Neural progenitor cell (in vitro differentiated cells): ENCODE results near the gene LRRC53. TPM values are rescaled to one million over a fixed set of nuclear protein-coding genes. Genes with fewer than 3 reads are reported as not detected.

Source experiments
- DNase-seq: peaks from one replicate; pipeline ENCODE4 v3.0.0-alpha.2; 2016; ENCODE audit warnings: low spot score
- H2AFZ ChIP-seq: fragments of 200-600 bp; sonication (generic); replicated peaks from 2 replicates; pipeline ENCODE4 v1.6.1; 2016; ENCODE audit warnings: antibody characterized with exemption
- H3F3A ChIP-seq: fragments of 200-600 bp; sonication (generic); 2 replicates; pipeline ENCODE4 v1.6.1; 2016; ENCODE audit warnings: antibody characterized with exemption, low read depth
- H3K27ac ChIP-seq: fragments of 200-600 bp; sonication (generic); 2 replicates; pipeline ENCODE4 v1.5.1; 2016; ENCODE audit warnings: mild to moderate bottlenecking
- H3K27me3 ChIP-seq: fragments of 200-600 bp; sonication (generic); 2 replicates; pipeline ENCODE4 v1.6.1; 2016; ENCODE audit warnings: mild to moderate bottlenecking, moderate library complexity
- H3K36me3 ChIP-seq: fragments of 200-600 bp; sonication (generic); 2 replicates; pipeline ENCODE4 v1.5.1; 2016
- H3K4me1 ChIP-seq: fragments of 200-600 bp; sonication (generic); 2 replicates; pipeline ENCODE4 v1.6.1; 2016; ENCODE audit warnings: mixed run types
- H3K4me2 ChIP-seq: fragments of 200-600 bp; sonication (generic); 2 replicates; pipeline ENCODE4 v1.6.1; 2016
- H3K4me3 ChIP-seq: fragments of 200-600 bp; sonication (generic); 2 replicates; pipeline ENCODE4 v1.5.1; 2016
- H3K79me2 ChIP-seq: fragments of 200-600 bp; sonication (generic); 2 replicates; pipeline ENCODE4 v1.6.1; 2016; ENCODE audit warnings: low read depth
- H3K9ac ChIP-seq: fragments of 200-600 bp; sonication (generic); 2 replicates; pipeline ENCODE4 v1.6.1; 2016
- H3K9me3 ChIP-seq: fragments of 200-600 bp; sonication (generic); 2 replicates; pipeline ENCODE4 v1.5.1; 2016; ENCODE audit warnings: low read depth
- H4K20me1 ChIP-seq: fragments of 200-600 bp; sonication (generic); 2 replicates; pipeline ENCODE4 v1.6.1; 2016; ENCODE audit warnings: low read depth
- H3K27ac Mint-ChIP-seq: 3 replicates; pipeline ENCODE4 v1.8.0; 2021; ENCODE audit warnings: mixed read lengths
- H3K27me3 Mint-ChIP-seq: 2 replicates; pipeline ENCODE4 v1.8.0; 2022; ENCODE audit warnings: low read depth, mild to moderate bottlenecking, inconsistent platforms, moderate library complexity, mixed read lengths; ENCODE audit not compliant: insufficient read depth
- H3K36me3 Mint-ChIP-seq: 3 replicates; pipeline ENCODE4 v1.8.0; 2021; ENCODE audit warnings: mixed read lengths
- H3K4me1 Mint-ChIP-seq: 3 replicates; pipeline ENCODE4 v1.8.0; 2021; ENCODE audit warnings: mixed read lengths
- H3K4me3 Mint-ChIP-seq: 3 replicates; pipeline ENCODE4 v1.8.0; 2021; ENCODE audit warnings: mild to moderate bottlenecking, moderate library complexity, mixed read lengths
- H3K9me3 Mint-ChIP-seq: 3 replicates; pipeline ENCODE4 v1.8.0; 2020; ENCODE audit warnings: mixed read lengths
- CTCF ChIP-seq: fragments of 200-600 bp; sonication (generic); IDR thresholded peaks from 2 replicates; pipeline ENCODE4 v1.5.1; 2017; ENCODE audit warnings: antibody characterized with exemption, mild to moderate bottlenecking
- EZH2 ChIP-seq: fragments of 200-600 bp; sonication (generic); IDR thresholded peaks from 2 replicates; pipeline ENCODE4 v1.6.1; 2017; ENCODE audit warnings: antibody characterized with exemption, mild to moderate bottlenecking, moderate library complexity
- EZH2phosphoT487 ChIP-seq: fragments of 200-600 bp; sonication (generic); IDR thresholded peaks from 2 replicates; pipeline ENCODE4 v1.6.1; 2017; ENCODE audit warnings: antibody characterized with exemption
- total RNA-seq: library from RNA; depleted of rRNA; stranded (reverse); fragments of >200 nt; gene quantifications from 2 replicates; pipeline ENCODE4 v1.2.3, GENCODE V29; 2015; ENCODE audit warnings: low replicate concordance

The LRRC53 gene
- total RNA-seq, 1 donor from 2014 or later, result not detected

DNA sequence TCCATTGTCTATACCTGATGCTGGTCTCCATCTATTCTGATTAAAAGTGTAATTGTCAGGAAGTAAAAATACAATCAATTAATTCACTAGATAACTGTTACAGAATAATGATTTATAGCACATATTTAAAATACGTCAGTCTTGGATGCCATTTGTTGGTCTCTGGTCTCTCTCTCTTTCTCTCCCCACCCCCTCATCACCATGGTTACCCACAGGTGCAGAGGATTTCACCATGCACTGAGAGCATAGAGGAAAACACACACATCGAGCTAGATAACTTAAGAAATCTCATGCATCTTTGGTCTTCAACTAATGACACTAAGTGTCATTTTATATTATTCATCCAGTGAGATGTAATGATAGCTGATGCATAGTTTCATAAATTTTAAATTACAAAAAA, 33.4 kb downstream of the LRRC53 start:
- Histone ChIP-seq H3K27ac (no peak overlapping the region), H3F3A (no peaks in the 10 kb centered on the region), H3K9me3 (no peaks in the 10 kb centered on the region), H3K27me3 (no peaks in the 10 kb centered on the region), H2AFZ (no peak overlapping the region), H3K4me3 (no peak overlapping the region), H3K79me2 (no peaks in the 10 kb centered on the region), H3K36me3 (no peaks in the 10 kb centered on the region), H4K20me1 (no peaks in the 10 kb centered on the region), H3K9ac (no peak overlapping the region), H3K4me2 (no peak overlapping the region), H3K4me1 (peaks cover 18% of the 10 kb centered on the region)
- Mint-ChIP-seq H3K4me3 (no peak overlapping the region), H3K4me1 (peaks cover 25% of the 10 kb centered on the region), H3K27me3 (peaks cover 2% of the 10 kb centered on the region), H3K9me3 (no peaks in the 10 kb centered on the region), H3K27ac (no peak overlapping the region), H3K36me3 (no peaks in the 10 kb centered on the region)
- TF ChIP-seq CTCF (no peak), EZH2 (no peak), EZH2phosphoT487 (no peak)
- DNase-seq, result no peak

GRCh38 chr1:74474585-74474984, 37.8 kb downstream of the LRRC53 start:
- Mint-ChIP-seq H3K27ac (no peak overlapping the region), H3K36me3 (no peaks in the 10 kb centered on the region), H3K27me3 (peaks cover 2% of the 10 kb centered on the region), H3K9me3 (no peaks in the 10 kb centered on the region), H3K4me3 (no peak overlapping the region), H3K4me1 (peaks cover 29% of the 10 kb centered on the region)
- Histone ChIP-seq H3K4me3 (no peak overlapping the region), H3K9me3 (no peaks in the 10 kb centered on the region), H3K27ac (no peak overlapping the region), H3F3A (no peaks in the 10 kb centered on the region), H3K27me3 (no peaks in the 10 kb centered on the region), H3K9ac (no peak overlapping the region), H3K36me3 (no peaks in the 10 kb centered on the region), H2AFZ (no peak overlapping the region), H3K4me2 (no peak overlapping the region), H3K4me1 (no peaks in the 10 kb centered on the region), H3K79me2 (no peaks in the 10 kb centered on the region), H4K20me1 (no peaks in the 10 kb centered on the region)
- TF ChIP-seq EZH2 (no peak), CTCF (no peak), EZH2phosphoT487 (no peak)
- DNase-seq, result no peak

DNA sequence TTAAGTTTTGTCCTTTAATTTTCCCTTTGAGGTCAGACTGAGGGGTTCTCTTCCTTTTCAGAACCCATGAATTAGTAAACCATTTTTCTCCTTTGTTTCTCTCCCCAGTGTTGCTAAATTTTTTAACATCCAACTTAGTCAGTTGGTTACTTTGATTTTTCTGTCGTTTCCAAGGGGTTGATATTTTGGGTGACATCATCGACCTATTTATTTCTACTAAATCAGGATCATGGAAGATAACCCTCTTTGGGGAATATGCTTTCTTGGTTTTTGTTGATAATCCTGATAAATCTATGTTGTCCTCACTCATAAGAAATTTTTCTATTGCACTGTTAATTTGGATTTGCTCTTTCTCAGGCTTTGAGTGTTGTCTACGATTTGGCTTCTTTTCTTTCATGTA, 40.9 kb downstream of the LRRC53 start:
- Histone ChIP-seq H3K4me3 (no peak overlapping the region), H4K20me1 (no peaks in the 10 kb centered on the region), H3K9me3 (no peaks in the 10 kb centered on the region), H3K4me2 (no peak overlapping the region), H2AFZ (peak overlapping the region; percentile 27), H3K27ac (no peak overlapping the region), H3K4me1 (peaks cover 6% of the 10 kb centered on the region), H3F3A (no peaks in the 10 kb centered on the region), H3K79me2 (no peaks in the 10 kb centered on the region), H3K27me3 (no peaks in the 10 kb centered on the region), H3K36me3 (no peaks in the 10 kb centered on the region), H3K9ac (no peak overlapping the region)
- Mint-ChIP-seq H3K36me3 (peaks cover 3% of the 10 kb centered on the region), H3K27me3 (peaks cover 2% of the 10 kb centered on the region), H3K4me1 (peaks cover 43% of the 10 kb centered on the region), H3K4me3 (no peak overlapping the region), H3K27ac (peak overlapping the region; percentile 1), H3K9me3 (peaks cover 2% of the 10 kb centered on the region)
- DNase-seq, result no peak
- TF ChIP-seq EZH2phosphoT487, result no peak
- no peak for TF ChIP-seq EZH2
- no peak for TF ChIP-seq CTCF
